Measurements from ENCODE around the gene SPART. TPM values are rescaled to one million over a fixed set of nuclear protein-coding genes. Genes with fewer than 3 reads are reported as not detected.

SPART gene
- total RNA-seq, 6 experiments from 2014 or later: 54.3 to 67.1 (median 58.6) TPM

DNA sequence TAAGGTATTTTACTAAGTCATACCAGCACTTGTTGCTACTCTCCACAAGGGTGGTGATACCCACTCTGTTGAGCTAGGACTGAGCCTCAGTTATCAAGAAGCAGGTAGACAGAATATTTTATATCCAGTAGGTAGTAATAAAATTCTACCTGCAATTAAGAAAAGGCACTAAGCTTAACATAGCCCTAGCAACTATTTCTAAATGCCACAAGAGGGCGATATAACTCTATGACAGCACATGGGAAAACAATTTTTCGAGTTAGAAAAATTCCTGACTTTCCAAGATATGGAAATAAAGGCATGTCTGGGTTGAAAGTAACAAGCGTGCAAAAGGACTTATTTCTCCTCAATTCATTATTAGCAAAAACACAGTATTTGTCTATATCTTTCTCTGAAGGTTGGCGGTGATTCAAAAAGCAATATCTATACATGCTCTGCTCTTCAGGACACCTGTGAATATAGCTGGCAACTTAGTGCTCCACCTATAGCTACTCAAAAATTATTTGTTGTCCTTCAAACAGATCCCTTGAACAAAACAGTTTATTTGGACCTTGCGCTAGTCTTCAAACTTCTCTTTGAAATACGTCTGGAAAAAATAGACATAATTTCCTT, 63.3 kb downstream of the SPART start:
- peak; percentile 33 for DNase-seq
- peaks cover under 1% of the 10 kb centered on the region; the same call in 1 of the 2 replicates for H3K9me3 Mint-ChIP-seq
- H3K4me3 Mint-ChIP-seq: no peak overlapping the region
- H3K27ac Mint-ChIP-seq: no peak overlapping the region
- peaks cover 4% of the 10 kb centered on the region for H3K27me3 Mint-ChIP-seq (ENCODE audit: insufficient read depth)
- H3K36me3 Mint-ChIP-seq (ENCODE audit: low read depth): no peaks in the 10 kb centered on the region
- H3K4me1 Mint-ChIP-seq (ENCODE audit: low read depth): no peaks in the 10 kb centered on the region
- TF ChIP-seq CTCF (IDR thresholded peaks at IDR 0.05): peak; percentile 95

DNA sequence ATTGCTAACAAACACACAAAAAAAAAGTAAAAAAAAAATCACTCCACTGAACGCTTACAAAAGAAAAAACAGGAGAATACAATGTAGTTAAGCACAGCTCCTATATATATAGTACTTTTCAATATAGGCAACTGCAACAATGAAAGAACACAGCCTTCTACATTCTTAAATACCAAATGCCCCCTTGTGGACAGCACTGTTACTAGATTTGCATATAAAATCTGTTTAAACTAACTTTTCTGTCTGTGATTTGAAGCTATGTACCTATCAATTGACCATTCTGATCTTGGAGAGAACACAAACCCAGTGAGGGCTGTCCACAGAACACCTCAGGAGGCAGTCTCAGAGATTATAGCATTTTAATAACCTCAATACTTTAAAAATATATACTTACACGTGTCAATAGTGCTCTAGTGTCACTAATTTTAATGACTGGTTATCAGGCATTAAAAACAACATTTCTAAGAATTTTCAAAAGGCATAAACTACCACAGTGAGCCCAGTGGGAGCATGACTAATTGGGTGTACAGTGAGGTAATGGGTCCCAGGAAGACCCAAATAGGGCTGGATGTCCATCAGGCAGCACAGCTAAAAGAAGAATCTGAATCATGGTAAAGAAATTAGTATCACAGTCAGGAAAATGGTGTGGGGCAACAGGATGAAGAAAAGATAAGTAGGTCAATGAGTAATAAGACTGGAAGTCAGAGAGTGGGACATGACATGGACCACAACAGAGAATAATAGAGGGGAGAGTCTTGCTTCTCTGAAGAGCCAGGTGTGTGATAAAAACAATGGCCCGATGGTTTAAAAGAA, 70.8 kb downstream of the SPART start:
- Mint-ChIP-seq H3K4me3 (no peak overlapping the region), H3K27me3 (ENCODE audit: insufficient read depth) (no peaks in the 10 kb centered on the region)

GRCh38 chr13:36273431-36273830, 72.8 kb downstream of the SPART start:
- DNase-seq: no peak
- no peaks in the 10 kb centered on the region for H3K36me3 Mint-ChIP-seq (ENCODE audit: low read depth)
- no peak overlapping the region for H3K27ac Mint-ChIP-seq
- H3K27me3 Mint-ChIP-seq (ENCODE audit: insufficient read depth): peaks cover 6% of the 10 kb centered on the region
- peaks cover 7% of the 10 kb centered on the region for H3K4me1 Mint-ChIP-seq (ENCODE audit: low read depth)
- no peaks in the 10 kb centered on the region for H3K9me3 Mint-ChIP-seq
- H3K4me3 Mint-ChIP-seq: no peak overlapping the region
- no peak for TF ChIP-seq CTCF (IDR thresholded peaks at IDR 0.05)

More for the DNA sequence above, 70.8 kb downstream of the SPART start:
- peak; percentile 54 for DNase-seq
- Mint-ChIP-seq H3K9me3 (no peaks in the 10 kb centered on the region), H3K4me1 (ENCODE audit: low read depth) (peaks cover 7% of the 10 kb centered on the region), H3K36me3 (ENCODE audit: low read depth) (no peaks in the 10 kb centered on the region), H3K27ac (no peak overlapping the region)
- peak; percentile 86 for TF ChIP-seq CTCF (IDR thresholded peaks at IDR 0.05)

- Mint-ChIP-seq H3K9me3 (no peaks in the 10 kb centered on the region), H3K36me3 (ENCODE audit: low read depth) (no peaks in the 10 kb centered on the region), H3K27ac (no peak overlapping the region), H3K4me3 (no peak overlapping the region), H3K27me3 (ENCODE audit: insufficient read depth) (peaks cover under 1% of the 10 kb centered on the region; the same call in 1 of the 2 replicates), H3K4me1 (ENCODE audit: low read depth) (no peaks in the 10 kb centered on the region)
- no peak for TF ChIP-seq CTCF (IDR thresholded peaks at IDR 0.05)
- DNase-seq: no peak
These were observed 84.2 kb downstream of the SPART start for GRCh38 chr13:36261976-36262375.

GRCh38 chr13:36261011-36261410, 85.2 kb downstream of the SPART start:
- Mint-ChIP-seq H3K4me3 (no peak overlapping the region), H3K4me1 (ENCODE audit: low read depth) (no peaks in the 10 kb centered on the region), H3K27ac (no peak overlapping the region), H3K27me3 (ENCODE audit: insufficient read depth) (peaks cover 2% of the 10 kb centered on the region; the same call in 1 of the 2 replicates), H3K9me3 (no peaks in the 10 kb centered on the region), H3K36me3 (ENCODE audit: low read depth) (no peaks in the 10 kb centered on the region)
- no peak for DNase-seq
- no peak for TF ChIP-seq CTCF (IDR thresholded peaks at IDR 0.05)

Data from HFFc6 (cell line).